Activated T-cell treated with anti-CD3 and anti-CD28 coated beads, Interleukin-2, amount 50 U/mL, for 72 hours (primary cell): ENCODE data around the gene COL4A1. TPM values are rescaled to one million over a fixed set of nuclear protein-coding genes. Genes with fewer than 3 reads are reported as not detected.

Experiments
- ATAC-seq, 2 donors: fragments of 150-1000 bp; cut with Tn5 transposase; replicated peaks in 1 of 2; 2 replicates each; pipeline ENCODE4 v1.10.0; 2021; ENCODE audit warnings: moderate library complexity in 2 of 2, mild to moderate bottlenecking in 1 of 2
- DNase-seq, 2 donors: peaks; one replicate each; pipeline ENCODE4 v3.0.0; 2021 to 2022; ENCODE audit warnings: mixed read lengths in 1 of 2
- H3K27ac Mint-ChIP-seq: one replicate; pipeline ENCODE4 v1.8.0; 2022; ENCODE audit warnings: mild to moderate bottlenecking, moderate library complexity, mixed read lengths
- H3K27me3 Mint-ChIP-seq: one replicate; pipeline ENCODE4 v1.8.0; 2022; ENCODE audit warnings: low read depth, mixed read lengths
- H3K36me3 Mint-ChIP-seq, 2 donors: one replicate each; pipeline ENCODE4 v1.8.0; 2022; ENCODE audit warnings: mixed read lengths in 2 of 2, mild to moderate bottlenecking in 1 of 2; ENCODE audit not compliant: insufficient read depth in 2 of 2
- H3K4me1 Mint-ChIP-seq: one replicate; pipeline ENCODE4 v1.8.0; 2022; ENCODE audit warnings: low read depth, mixed read lengths
- H3K4me3 Mint-ChIP-seq, 2 donors: one replicate each; pipeline ENCODE4 v1.8.0; 2022; ENCODE audit warnings: mild to moderate bottlenecking in 2 of 2, mixed read lengths in 2 of 2, moderate library complexity in 2 of 2
- H3K9me3 Mint-ChIP-seq, 2 donors: one replicate each; pipeline ENCODE4 v1.8.0; 2022; ENCODE audit warnings: mixed read lengths in 2 of 2
- total RNA-seq, 2 donors: library from RNA; stranded (reverse); gene quantifications; one replicate each; pipeline ENCODE4 v1.2.3, GENCODE V29; 2022

Gene COL4A1
- total RNA-seq, 2 donors from 2014 or later = 0.19 TPM; not detected in 1

- Mint-ChIP-seq H3K36me3 (peaks cover 0 to 5% of the 10 kb centered on the region in 2 donors), H3K9me3 (peaks cover 0 to 3% of the 10 kb centered on the region in 2 donors), H3K4me3 (no peak overlapping the region), H3K4me1 (peaks cover 37% of the 10 kb centered on the region), H3K27ac (no peak overlapping the region), H3K27me3 (peaks cover 44% of the 10 kb centered on the region)
- ATAC-seq (no peak), DNase-seq (no peak)
Observed at GRCh38 chr13:110338441-110339101, 31.6 kb upstream of the COL4A1 start.

DNA sequence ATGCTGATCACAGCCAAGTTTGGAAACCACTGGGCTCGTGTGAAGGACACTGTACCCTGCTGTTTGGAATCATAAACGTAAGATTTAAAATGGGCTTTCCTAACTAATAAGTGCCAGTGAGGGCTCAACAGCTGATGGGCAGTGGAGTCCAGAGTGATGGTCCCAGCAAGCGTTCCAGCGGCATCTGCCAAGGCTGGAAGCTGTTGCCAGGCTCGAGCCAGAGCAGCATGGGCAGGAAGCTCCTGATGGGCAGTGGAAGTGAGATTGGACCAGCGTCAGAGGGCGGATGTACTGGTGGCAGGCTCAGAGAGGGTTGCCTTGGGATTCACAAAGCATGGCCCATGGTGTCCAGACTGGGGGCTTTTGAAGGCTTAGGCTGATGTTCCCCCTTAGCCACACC lies 30.3 kb upstream of the COL4A1 start:
- ATAC-seq = no peak

GRCh38 chr13:110336681-110337080 lies 29.7 kb upstream of the COL4A1 start:
- peaks cover 0 to 5% of the 10 kb centered on the region in 2 donors for H3K36me3 Mint-ChIP-seq
- H3K9me3 Mint-ChIP-seq = peaks cover 0 to 3% of the 10 kb centered on the region in 2 donors
- H3K27me3 Mint-ChIP-seq = peaks cover 46% of the 10 kb centered on the region
- ATAC-seq (no peak), DNase-seq (no peak)
- peaks cover 33% of the 10 kb centered on the region for H3K4me1 Mint-ChIP-seq
- no peak overlapping the region for H3K4me3 Mint-ChIP-seq
- H3K27ac Mint-ChIP-seq = no peak overlapping the region

More for the DNA sequence above, 30.3 kb upstream of the COL4A1 start:
- no peak for DNase-seq
- H3K9me3 Mint-ChIP-seq = peaks cover 0 to 3% of the 10 kb centered on the region in 2 donors
- peaks cover 0 to 5% of the 10 kb centered on the region in 2 donors for H3K36me3 Mint-ChIP-seq
- peaks cover 48% of the 10 kb centered on the region for H3K27me3 Mint-ChIP-seq
- H3K4me3 Mint-ChIP-seq = no peak overlapping the region
- no peak overlapping the region for H3K27ac Mint-ChIP-seq
- peaks cover 37% of the 10 kb centered on the region for H3K4me1 Mint-ChIP-seq

DNA sequence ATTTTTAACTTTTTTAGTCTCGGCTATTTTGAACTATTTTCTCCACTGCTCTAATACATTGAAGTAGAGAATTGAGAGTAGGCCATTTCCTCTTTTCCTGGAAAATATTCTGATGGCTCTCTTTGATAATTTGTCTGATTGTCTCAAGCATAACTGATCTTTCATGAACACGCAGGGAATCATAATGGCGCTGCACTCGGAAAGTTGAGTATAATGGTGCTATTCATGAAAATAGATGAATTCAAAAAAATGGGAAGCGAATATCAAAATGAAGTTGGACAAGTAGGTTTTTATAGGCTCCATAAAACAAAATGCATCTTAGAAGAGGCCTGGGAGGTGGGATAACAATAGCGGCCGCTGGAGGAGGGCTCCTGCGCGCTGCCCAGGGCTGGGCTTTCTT lies 29.2 kb upstream of the COL4A1 start:
- no peak for ATAC-seq
- Mint-ChIP-seq H3K9me3 (peaks cover 0 to 3% of the 10 kb centered on the region in 2 donors), H3K36me3 (peaks cover 0 to 5% of the 10 kb centered on the region in 2 donors), H3K27me3 (peaks cover 46% of the 10 kb centered on the region), H3K27ac (no peak overlapping the region), H3K4me3 (no peak overlapping the region), H3K4me1 (peaks cover 27% of the 10 kb centered on the region)
- DNase-seq = no peak

DNA sequence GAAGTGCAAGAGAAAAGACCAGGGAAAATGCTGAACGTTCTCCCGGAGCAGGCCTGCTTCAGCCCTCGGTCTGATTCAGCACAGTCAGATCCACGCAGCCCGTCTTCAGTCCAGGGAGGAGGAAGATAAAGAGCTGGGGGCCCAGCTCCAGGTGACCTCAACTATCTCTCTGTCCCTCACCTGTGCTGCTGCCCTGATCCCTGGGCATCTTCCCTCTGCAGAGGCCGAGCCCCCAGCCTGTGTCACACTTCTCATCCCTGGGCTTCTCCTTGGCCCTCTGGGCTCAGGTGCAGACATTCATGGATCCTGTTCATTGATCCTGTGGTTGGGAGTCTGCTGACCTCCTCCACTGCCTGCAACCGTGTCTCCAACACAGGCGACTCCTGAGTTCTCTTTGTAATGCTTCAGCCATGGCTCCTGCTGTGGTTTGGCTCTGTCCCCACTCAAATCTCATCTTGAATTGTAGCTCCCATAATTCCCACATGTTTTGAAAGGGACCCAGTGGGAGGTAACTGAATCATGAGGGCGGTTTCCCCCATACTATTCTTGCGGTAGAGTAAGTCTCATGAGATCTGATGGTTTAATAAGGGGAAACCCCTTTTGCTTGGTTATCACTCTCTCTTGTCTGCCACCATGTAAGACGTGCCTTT lies 28.0 kb upstream of the COL4A1 start:
- peaks cover 0 to 3% of the 10 kb centered on the region in 2 donors for H3K9me3 Mint-ChIP-seq
- H3K4me1 Mint-ChIP-seq = peaks cover 16% of the 10 kb centered on the region
- ATAC-seq (no peak), DNase-seq (no peak)
- peaks cover 38% of the 10 kb centered on the region for H3K27me3 Mint-ChIP-seq
- peaks cover 0 to 3% of the 10 kb centered on the region in 2 donors for H3K36me3 Mint-ChIP-seq
- H3K27ac Mint-ChIP-seq = no peak overlapping the region
- no peak overlapping the region for H3K4me3 Mint-ChIP-seq

DNA sequence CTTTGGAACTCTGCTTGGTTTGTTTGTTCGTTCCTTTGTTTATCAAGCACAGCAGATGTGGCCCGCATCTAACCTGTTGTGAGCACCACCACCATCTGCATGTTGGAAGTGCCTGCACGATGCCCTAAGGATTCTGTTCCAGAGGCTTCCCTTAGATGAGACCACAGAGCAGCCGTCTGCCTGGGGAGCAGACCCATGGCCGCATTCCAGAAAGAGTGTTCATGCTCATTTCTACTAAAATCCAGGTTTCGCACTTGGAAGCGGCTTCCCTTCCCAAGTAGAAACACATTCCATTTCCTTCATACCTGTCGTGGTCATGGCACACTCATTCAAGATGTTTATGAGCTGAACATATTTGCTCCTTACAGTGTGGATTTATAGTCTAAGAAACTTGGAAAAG lies 27.3 kb upstream of the COL4A1 start:
- Mint-ChIP-seq H3K27ac (no peak overlapping the region), H3K4me1 (peaks cover 9% of the 10 kb centered on the region), H3K27me3 (peaks cover 35% of the 10 kb centered on the region), H3K4me3 (no peak overlapping the region), H3K9me3 (peaks cover 0 to 3% of the 10 kb centered on the region in 2 donors), H3K36me3 (peaks cover 0 to 3% of the 10 kb centered on the region in 2 donors)
- ATAC-seq (no peak), DNase-seq (no peak)

DNA sequence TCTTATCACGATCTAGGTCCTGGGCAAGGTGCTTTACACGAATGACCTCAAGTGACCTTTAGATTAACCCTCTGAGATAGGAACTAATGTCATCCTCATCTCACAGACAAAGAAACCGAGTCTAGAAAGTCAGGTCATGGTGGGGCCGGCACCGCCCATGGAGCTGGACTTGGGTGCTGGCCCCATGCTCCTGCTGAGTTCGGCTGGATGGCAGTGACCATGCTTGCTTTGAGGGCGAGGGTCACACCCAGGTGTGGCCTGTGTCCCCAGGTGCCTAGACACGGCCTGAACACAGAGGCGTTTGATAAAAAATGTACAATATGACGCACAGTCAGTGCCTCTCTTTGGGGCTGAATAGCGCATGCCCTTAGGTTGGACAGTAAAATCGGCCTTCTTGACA lies 26.9 kb upstream of the COL4A1 start:
- DNase-seq (no peak), ATAC-seq (no peak)
- H3K27ac Mint-ChIP-seq = no peak overlapping the region
- H3K27me3 Mint-ChIP-seq = peaks cover 35% of the 10 kb centered on the region
- no peak overlapping the region for H3K4me3 Mint-ChIP-seq
- peaks cover 0 to 3% of the 10 kb centered on the region in 2 donors for H3K36me3 Mint-ChIP-seq
- peaks cover 4% of the 10 kb centered on the region for H3K4me1 Mint-ChIP-seq
- H3K9me3 Mint-ChIP-seq = peaks cover 0 to 3% of the 10 kb centered on the region in 2 donors

GRCh38 chr13:110332750-110333149 lies 25.8 kb upstream of the COL4A1 start:
- H3K27me3 Mint-ChIP-seq = peaks cover 25% of the 10 kb centered on the region
- ATAC-seq = no peak
- no peaks in the 10 kb centered on the region for H3K4me1 Mint-ChIP-seq
- peaks cover 0 to 3% of the 10 kb centered on the region in 2 donors for H3K36me3 Mint-ChIP-seq
- no peak overlapping the region for H3K4me3 Mint-ChIP-seq
- no peak overlapping the region for H3K27ac Mint-ChIP-seq
- peaks cover 0 to 3% of the 10 kb centered on the region in 2 donors for H3K9me3 Mint-ChIP-seq
- no peak for DNase-seq

- Mint-ChIP-seq H3K27ac (no peak overlapping the region), H3K27me3 (peaks cover 37% of the 10 kb centered on the region), H3K4me1 (no peaks in the 10 kb centered on the region), H3K36me3 (peaks cover 0 to 3% of the 10 kb centered on the region in 2 donors), H3K9me3 (peaks cover 0 to 3% of the 10 kb centered on the region in 2 donors), H3K4me3 (no peak overlapping the region)
- DNase-seq (no peak), ATAC-seq (no peak)
Observed at GRCh38 chr13:110331362-110331761, 24.4 kb upstream of the COL4A1 start.

GRCh38 chr13:110330491-110331011 lies 23.6 kb upstream of the COL4A1 start:
- Mint-ChIP-seq H3K9me3 (no peaks in the 10 kb centered on the region), H3K27ac (no peak overlapping the region), H3K27me3 (peaks cover 45% of the 10 kb centered on the region), H3K36me3 (peaks cover 0 to 3% of the 10 kb centered on the region in 2 donors), H3K4me1 (no peaks in the 10 kb centered on the region), H3K4me3 (no peak overlapping the region)
- no peak for ATAC-seq
- no peak for DNase-seq

GRCh38 chr13:110329798-110330461 lies 23.0 kb upstream of the COL4A1 start:
- Mint-ChIP-seq H3K4me3 (no peak overlapping the region), H3K27ac (no peak overlapping the region), H3K27me3 (peaks cover 51% of the 10 kb centered on the region), H3K9me3 (no peaks in the 10 kb centered on the region), H3K4me1 (no peaks in the 10 kb centered on the region), H3K36me3 (peaks cover 0 to 3% of the 10 kb centered on the region in 2 donors)
- ATAC-seq = no peak
- no peak for DNase-seq

DNA sequence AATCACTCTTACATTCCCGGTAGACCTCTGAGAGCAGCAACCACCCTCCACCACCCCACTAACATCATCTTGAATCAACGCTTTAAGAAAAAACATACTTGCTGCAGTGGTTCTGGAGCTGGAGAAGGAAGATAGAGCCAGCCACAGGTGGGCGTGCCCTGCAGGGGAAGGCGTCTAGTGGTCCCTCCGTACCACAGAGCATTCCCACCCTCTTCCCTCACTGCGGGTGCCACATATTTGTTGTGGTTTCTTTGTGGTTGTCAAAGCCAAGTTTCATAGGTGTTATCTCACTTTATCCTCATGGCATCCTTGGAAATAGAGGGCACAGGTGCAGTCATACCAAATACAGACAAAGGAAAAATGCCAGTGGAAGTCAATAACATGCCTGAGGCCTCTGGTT lies 22.3 kb upstream of the COL4A1 start:
- ATAC-seq (no peak), DNase-seq (no peak)
- H3K27ac Mint-ChIP-seq = no peak overlapping the region
- no peak overlapping the region for H3K4me3 Mint-ChIP-seq
- no peaks in the 10 kb centered on the region for H3K36me3 Mint-ChIP-seq
- peaks cover 58% of the 10 kb centered on the region for H3K27me3 Mint-ChIP-seq
- H3K9me3 Mint-ChIP-seq = no peaks in the 10 kb centered on the region
- H3K4me1 Mint-ChIP-seq = no peaks in the 10 kb centered on the region

- H3K4me1 Mint-ChIP-seq = no peaks in the 10 kb centered on the region
- DNase-seq (no peak), ATAC-seq (no peak)
- H3K4me3 Mint-ChIP-seq = no peak overlapping the region
- H3K27me3 Mint-ChIP-seq = peaks cover 58% of the 10 kb centered on the region
- H3K36me3 Mint-ChIP-seq = no peaks in the 10 kb centered on the region
- no peaks in the 10 kb centered on the region for H3K9me3 Mint-ChIP-seq
- H3K27ac Mint-ChIP-seq = no peak overlapping the region
Observed at GRCh38 chr13:110328573-110328972, 21.6 kb upstream of the COL4A1 start.
